Measurements from ENCODE around the gene SOX5. TPM values are rescaled to one million over a fixed set of nuclear protein-coding genes. Genes with fewer than 3 reads are reported as not detected.

Gene SOX5
- total RNA-seq, 4 donors from 2014 or later, result 0.40 to 8.4 (median 2.2) TPM

- no peak for TF ChIP-seq CTCF (IDR thresholded peaks at IDR 0.05)
- TF ChIP-seq POLR2A (IDR thresholded peaks at IDR 0.05), result no peak
- intact Hi-C loops (cut with DNase I), result no loop called here
- Histone ChIP-seq H3K4me3 (no peak overlapping the region), H3K27ac (no peak overlapping the region), H3K27me3 (no peaks in the 10 kb centered on the region), H3K9me3 (no peaks in the 10 kb centered on the region), H3K4me1 (no peaks in the 10 kb centered on the region), H3K36me3 (no peaks in the 10 kb centered on the region)
- WGBS, 2 donors, result 79 to 93% methylated on average over 2 of the region's 2 CpGs
- DNase-seq, result no peak
Observed at GRCh38 chr12:23634344-23634743, 315.1 kb downstream of the SOX5 start.

- WGBS, 2 donors, result 45 to 56% methylated on average over 4 of the region's 4 CpGs
- DNase-seq, result no peak
- Histone ChIP-seq H3K4me1 (no peaks in the 10 kb centered on the region), H3K9me3 (no peaks in the 10 kb centered on the region), H3K27me3 (no peaks in the 10 kb centered on the region), H3K4me3 (no peak overlapping the region), H3K36me3 (no peaks in the 10 kb centered on the region), H3K27ac (no peak overlapping the region)
- intact Hi-C loops (cut with DNase I), result no loop called here
- no peak for TF ChIP-seq POLR2A (IDR thresholded peaks at IDR 0.05)
- no peak for TF ChIP-seq CTCF (IDR thresholded peaks at IDR 0.05)
Observed at GRCh38 chr12:23631786-23632377, 317.6 kb downstream of the SOX5 start.

DNA sequence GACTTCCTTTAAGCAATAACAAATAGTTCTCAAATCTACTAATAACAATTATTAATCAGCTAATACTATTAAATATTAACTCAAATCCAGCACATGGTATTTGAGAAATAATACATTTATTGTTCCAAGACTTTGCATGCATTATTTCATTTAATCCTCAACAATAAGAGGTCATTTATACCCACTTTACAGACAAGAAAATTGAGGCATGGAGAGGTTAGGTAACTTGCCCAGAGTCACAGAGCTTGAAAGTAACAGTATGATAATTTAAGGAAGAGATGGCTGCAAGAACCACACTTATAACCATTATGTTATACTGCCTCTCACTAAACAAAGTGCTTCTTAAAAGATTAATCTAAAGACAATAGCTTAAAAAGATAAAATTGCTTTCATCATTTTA lies 318.9 kb downstream of the SOX5 start:
- H3K9me3 ChIP-seq, result no peaks in the 10 kb centered on the region
- no peak overlapping the region for H3K4me3 ChIP-seq
- no peak overlapping the region for H3K27ac ChIP-seq
- TF ChIP-seq POLR2A (IDR thresholded peaks at IDR 0.05) (no peak), CTCF (IDR thresholded peaks at IDR 0.05) (no peak)
- H3K4me1 ChIP-seq, result no peaks in the 10 kb centered on the region
- no peak for DNase-seq
- H3K36me3 ChIP-seq, result no peaks in the 10 kb centered on the region
- H3K27me3 ChIP-seq, result no peaks in the 10 kb centered on the region
- intact Hi-C loops (cut with DNase I), result no loop called here

GRCh38 chr12:23628806-23629205 lies 320.7 kb downstream of the SOX5 start:
- Histone ChIP-seq H3K4me3 (no peak overlapping the region), H3K9me3 (no peaks in the 10 kb centered on the region), H3K36me3 (no peaks in the 10 kb centered on the region), H3K27me3 (no peaks in the 10 kb centered on the region), H3K27ac (no peak overlapping the region), H3K4me1 (no peaks in the 10 kb centered on the region)
- 58 to 67% methylated on average over 3 of the region's 3 CpGs for WGBS, 2 donors
- intact Hi-C loops (cut with DNase I), result no loop called here
- no peak for DNase-seq
- TF ChIP-seq CTCF (IDR thresholded peaks at IDR 0.05) (no peak), POLR2A (IDR thresholded peaks at IDR 0.05) (no peak)

GRCh38 chr12:23626791-23627190 lies 322.7 kb downstream of the SOX5 start:
- no peak for DNase-seq
- intact Hi-C loops (cut with DNase I), result no loop called here
- no peak overlapping the region for H3K27ac ChIP-seq
- no peaks in the 10 kb centered on the region for H3K9me3 ChIP-seq
- WGBS, 2 donors, result 44 to 68% methylated on average over 3 of the region's 3 CpGs
- H3K27me3 ChIP-seq, result no peaks in the 10 kb centered on the region
- no peaks in the 10 kb centered on the region for H3K36me3 ChIP-seq
- no peak overlapping the region for H3K4me3 ChIP-seq
- TF ChIP-seq CTCF (IDR thresholded peaks at IDR 0.05), result no peak
- no peak for TF ChIP-seq POLR2A (IDR thresholded peaks at IDR 0.05)
- no peaks in the 10 kb centered on the region for H3K4me1 ChIP-seq

Measured in esophagus squamous epithelium (tissue), 5 donors.